A673 (cell line): Measurements from ENCODE around the gene MCRS1. TPM values are rescaled to one million over a fixed set of nuclear protein-coding genes. Genes with fewer than 3 reads are reported as not detected.
"Not testable (repeated sequence)": the region's sequence is repeated elsewhere in the genome, so short reads cannot be mapped to it uniquely, and the experiment has no call there.

ENCODE experiments used
- BruUV-seq: library from RNA; stranded (reverse); fragments of 400-500 nt; replicated peaks from 2 replicates; lab custom pipeline; 2021; lab: Mats Ljungman, UMichigan
- CTCF ChIA-PET: fragments of 300-600 bp; sonication (Branson Sonifier 250); formaldehyde crosslinking; loops from one replicate; lab custom pipeline; 2022; ENCODE audit warnings: antibody characterized with exemption; lab: Charles Lee
- POLR2A ChIA-PET: fragments of 300-600 bp; sonication (Branson Sonifier 250); formaldehyde crosslinking; loops from one replicate; lab custom pipeline; 2022; ENCODE audit warnings: antibody characterized with exemption; ENCODE audit not compliant: low non-redundant PET; lab: Charles Lee
- DNase-seq: peaks from one replicate; pipeline ENCODE4 v3.0.0-alpha.2; 2015; ENCODE audit warnings: low spot score
- H3K27ac ChIP-seq: fragments of 200-600 bp; sonication (generic); 2 replicates; pipeline ENCODE4 v1.5.1; 2016; ENCODE audit warnings: mixed run types, low read depth, mild to moderate bottlenecking, mixed read lengths, antibody characterized with exemption, low read length; ENCODE audit not compliant: poor library complexity, severe bottlenecking
- H3K27me3 ChIP-seq: fragments of 200-600 bp; sonication (generic); replicated peaks from 2 replicates; pipeline ENCODE4 v1.6.1; 2017; ENCODE audit warnings: mixed run types, low read depth, mild to moderate bottlenecking, mixed read lengths, antibody characterized with exemption, low read length; ENCODE audit not compliant: insufficient read depth, poor library complexity
- H3K36me3 ChIP-seq: fragments of 200-600 bp; sonication (generic); 2 replicates; pipeline ENCODE4 v1.6.1; 2016; ENCODE audit warnings: mixed run types, mild to moderate bottlenecking, mixed read lengths, antibody characterized with exemption, low read length; ENCODE audit not compliant: insufficient read depth, poor library complexity, severe bottlenecking
- H3K4me1 ChIP-seq: fragments of 200-600 bp; sonication (generic); 2 replicates; pipeline ENCODE4 v1.6.1; 2017; ENCODE audit warnings: mixed run types, mild to moderate bottlenecking, mixed read lengths, antibody characterized with exemption, low read length; ENCODE audit not compliant: insufficient read depth, poor library complexity, severe bottlenecking
- H3K4me3 ChIP-seq: fragments of 200-600 bp; sonication (generic); 2 replicates; pipeline ENCODE4 v1.5.1; 2016; ENCODE audit warnings: low read depth, mixed run types, mild to moderate bottlenecking, mixed read lengths, low read length; ENCODE audit not compliant: poor library complexity, severe bottlenecking
- H3K9me3 ChIP-seq: fragments of 200-600 bp; sonication (generic); 2 replicates; pipeline ENCODE4 v1.6.1; 2016; ENCODE audit warnings: mixed run types, low read depth, mild to moderate bottlenecking, mixed read lengths, antibody characterized with exemption, low read length; ENCODE audit not compliant: poor library complexity, severe bottlenecking
- CTCF ChIP-seq: fragments of 300-800, 200-600 bp; sonication (generic); conservative IDR thresholded peaks from 2 replicates; pipeline ENCODE4 v1.5.1; 2017; ENCODE audit warnings: low read depth, mild to moderate bottlenecking, antibody characterized with exemption, low read length, moderate library complexity, mixed read lengths
- EZH2 ChIP-seq: fragments of 200-600 bp; sonication (generic); IDR thresholded peaks from 2 replicates; pipeline ENCODE4 v1.6.1; 2017; ENCODE audit warnings: borderline replicate concordance, low read depth, mild to moderate bottlenecking, mixed read lengths, antibody characterized with exemption, low read length; ENCODE audit not compliant: poor library complexity, severe bottlenecking
- intact Hi-C: fragments of 100-400 bp; cut with micrococcal nuclease; formaldehyde crosslinking; loops from one replicate; pipeline ENCODE4 v1.10.0; 2022; ENCODE audit not compliant: unreplicated experiment
- total RNA-seq: library from RNA; stranded (reverse); gene quantifications from 2 replicates; pipeline ENCODE4 v1.2.3, GENCODE V29; 2021

MCRS1 gene
- total RNA-seq, 1 experiment from 2014 or later = 79.6 TPM

- DNase-seq = no peak
- Histone ChIP-seq H3K27me3 (no peaks in the 10 kb centered on the region), H3K4me1 (peaks cover 16% of the 10 kb centered on the region), H3K4me3 (no peak overlapping the region), H3K36me3 (no peaks in the 10 kb centered on the region), H3K27ac (no peak overlapping the region), H3K9me3 (no peaks in the 10 kb centered on the region)
- POLR2A ChIA-PET = no interaction called here
- TF ChIP-seq CTCF (no peak), EZH2 (no peak)
- intact Hi-C loops = no loop called here
- BruUV-seq = no TSS peak
- CTCF ChIA-PET = interaction anchor here (3.7 kb wide), 1 partner anchor 153 kb away, joined by 79 read pairs; no protein-coding TSS in a partner anchor
Measured at GRCh38 chr12:49512546-49512945, 55.4 kb downstream of the MCRS1 start.

GRCh38 chr12:49511410-49511809 lies 56.5 kb downstream of the MCRS1 start:
- intact Hi-C loops = no loop called here
- Histone ChIP-seq H3K4me3 (no peak overlapping the region), H3K9me3 (no peaks in the 10 kb centered on the region), H3K36me3 (peaks cover 3% of the 10 kb centered on the region), H3K27ac (peak overlapping the region; percentile 17), H3K4me1 (peaks cover 23% of the 10 kb centered on the region), H3K27me3 (no peaks in the 10 kb centered on the region)
- TF ChIP-seq EZH2 = no peak
- no peak for TF ChIP-seq CTCF
- no peak for DNase-seq
- CTCF ChIA-PET = interaction anchor here (3.7 kb wide), 1 partner anchor 152 kb away, joined by 79 read pairs; no protein-coding TSS in a partner anchor
- POLR2A ChIA-PET = interaction anchor here (0.5 kb wide), 1 partner anchor 153 kb away, joined by 5 read pairs; no protein-coding TSS in a partner anchor
- no TSS peak for BruUV-seq

GRCh38 chr12:49509681-49510080 lies 58.3 kb downstream of the MCRS1 start:
- H3K27ac ChIP-seq, H3K27me3 ChIP-seq, DNase-seq, H3K4me3 ChIP-seq, H3K9me3 ChIP-seq, BruUV-seq, intact Hi-C loops, POLR2A ChIA-PET: not testable (repeated sequence)
- CTCF ChIA-PET = interaction anchor here (0.7 kb wide), 1 partner anchor 216 kb away, joined by 4 read pairs; no protein-coding TSS in a partner anchor
- peaks cover 23% of the 10 kb centered on the region for H3K4me1 ChIP-seq
- peaks cover 12% of the 10 kb centered on the region for H3K36me3 ChIP-seq

Other genes with a start within 250 kb of the MCRS1 start
- gene TROAP, start 244.9 kb downstream of the MCRS1 start, total RNA-seq = 121 and 124 TPM in 2 replicates
- gene C1QL4, start 231.0 kb downstream of the MCRS1 start, total RNA-seq = 0.41 and 1.0 TPM in 2 replicates
- 1.9 and 3.0 TPM in 2 replicates for gene DNAJC22, start 221.3 kb downstream of the MCRS1 start, total RNA-seq
- 80.5 and 82.8 TPM in 2 replicates for gene SPATS2, start 200.7 kb downstream of the MCRS1 start, total RNA-seq
- gene KCNH3, start 29.1 kb downstream of the MCRS1 start, total RNA-seq = 4.0 and 4.5 TPM in 2 replicates
- gene FAM186B, start 37.5 kb upstream of the MCRS1 start, total RNA-seq = 0.19 and 0.20 TPM in 2 replicates
- gene PRPF40B, start 55.4 kb upstream of the MCRS1 start, total RNA-seq = 14.0 and 19.4 TPM in 2 replicates
- 22.0 and 27.7 TPM in 2 replicates for gene FMNL3, start 139.3 kb upstream of the MCRS1 start, total RNA-seq
- gene TMBIM6, start 173.4 kb upstream of the MCRS1 start, total RNA-seq = 425 and 454 TPM in 2 replicates